ENCODE results near the gene CMTR2.

CMTR2 gene

GRCh38 chr16:71276589-71277334, 12.4 kb downstream of the CMTR2 start:
- DNase-seq, result no peak

GRCh38 chr16:71273384-71273783, 15.8 kb downstream of the CMTR2 start:
- DNase-seq, result no peak

- DNase-seq, result no peak
These were observed 24.9 kb downstream of the CMTR2 start for GRCh38 chr16:71264299-71264698.

GRCh38 chr16:71263582-71263981, 25.6 kb downstream of the CMTR2 start:
- DNase-seq, result no peak

- DNase-seq, result no peak
These were observed 26.8 kb downstream of the CMTR2 start for GRCh38 chr16:71262391-71262790.

- no peak for DNase-seq
These were observed 28.2 kb downstream of the CMTR2 start for GRCh38 chr16:71260995-71261394.

- DNase-seq, result no peak
These were observed 30.1 kb downstream of the CMTR2 start for GRCh38 chr16:71259086-71259485.

- DNase-seq, result no peak
These were observed 30.8 kb downstream of the CMTR2 start for GRCh38 chr16:71258372-71258771.

GRCh38 chr16:71257768-71258167, 31.4 kb downstream of the CMTR2 start:
- no peak for DNase-seq

GRCh38 chr16:71255721-71256120, 33.5 kb downstream of the CMTR2 start:
- DNase-seq, result no peak

GRCh38 chr16:71254832-71255525, 34.2 kb downstream of the CMTR2 start:
- no peak for DNase-seq

- DNase-seq, result no peak
These were observed 38.6 kb downstream of the CMTR2 start for GRCh38 chr16:71250461-71251235.

GRCh38 chr16:71249399-71249798, 39.8 kb downstream of the CMTR2 start:
- DNase-seq, result no peak

GRCh38 chr16:71247478-71247877, 41.7 kb downstream of the CMTR2 start:
- no peak for DNase-seq

- DNase-seq, result no peak
These were observed 42.9 kb downstream of the CMTR2 start for GRCh38 chr16:71246309-71246708.

GRCh38 chr16:71244521-71244920, 44.7 kb downstream of the CMTR2 start:
- no peak for DNase-seq

- no peak for DNase-seq
These were observed 46.6 kb downstream of the CMTR2 start for GRCh38 chr16:71242601-71243000.

- no peak for DNase-seq
These were observed 47.2 kb downstream of the CMTR2 start for GRCh38 chr16:71242036-71242435.

All from fibroblast of skin of right quadriceps (primary cell).